Measurements from ENCODE around the gene TNS1.
"Not testable (repeated sequence)": the region's sequence is repeated elsewhere in the genome, so short reads cannot be mapped to it uniquely, and the experiment has no call there.

GRCh38 chr2:218018842-218019125, 16.0 kb upstream of the TNS1 start:
- not testable (repeated sequence) for TF ChIP-seq LEF1 (IDR thresholded peaks at IDR 0.05; ENCODE audit: borderline replicate concordance); BHLHE40 (IDR thresholded peaks at IDR 0.05; ENCODE audit: borderline replicate concordance); TARDBP (IDR thresholded peaks at IDR 0.05); SUZ12 (IDR thresholded peaks at IDR 0.05); ZNF384 (IDR thresholded peaks at IDR 0.05); L3MBTL2 (conservative IDR thresholded peaks at IDR 0.05); SP1 (IDR thresholded peaks at IDR 0.05); ARNT (IDR thresholded peaks at IDR 0.05); HDGF (IDR thresholded peaks at IDR 0.05; ENCODE audit: borderline replicate concordance); NFRKB (IDR thresholded peaks at IDR 0.05); FOXA1 (IDR thresholded peaks at IDR 0.05); ELF4 (IDR thresholded peaks at IDR 0.05); FOXM1 (IDR thresholded peaks at IDR 0.05; ENCODE audit: borderline replicate concordance); FOXK2 (IDR thresholded peaks at IDR 0.05)

All from HEK293T (cell line).